IMR-90 (cell line): Measurements from ENCODE around the gene NLE1.

ENCODE experiments used
- NFE2L2 ChIP-seq: fragments of 150-350 bp; IDR thresholded peaks from 2 replicates; pipeline ENCODE4 v1.6.1; 2016; ENCODE audit warnings: low read depth, mild to moderate bottlenecking, low read length
- SMC3 ChIP-seq: fragments of 150-350 bp; IDR thresholded peaks from 2 replicates; pipeline ENCODE4 v1.6.1; 2016; ENCODE audit warnings: low read depth, mild to moderate bottlenecking, antibody characterized with exemption, low read length, moderate library complexity
- TF ChIP-seq, protein P1 (sequence below): conservative IDR thresholded peaks from 2 replicates; pipeline ENCODE4 v1.5.1; 2012; ENCODE audit warnings: mild to moderate bottlenecking, low read depth, low read length, improper control_type of control experiment

GRCh38 chr17:35119370-35120165 is 22.5 kb downstream of the NLE1 start, which contains the start of gene RAD51D:
- TF ChIP-seq, protein P1, sequence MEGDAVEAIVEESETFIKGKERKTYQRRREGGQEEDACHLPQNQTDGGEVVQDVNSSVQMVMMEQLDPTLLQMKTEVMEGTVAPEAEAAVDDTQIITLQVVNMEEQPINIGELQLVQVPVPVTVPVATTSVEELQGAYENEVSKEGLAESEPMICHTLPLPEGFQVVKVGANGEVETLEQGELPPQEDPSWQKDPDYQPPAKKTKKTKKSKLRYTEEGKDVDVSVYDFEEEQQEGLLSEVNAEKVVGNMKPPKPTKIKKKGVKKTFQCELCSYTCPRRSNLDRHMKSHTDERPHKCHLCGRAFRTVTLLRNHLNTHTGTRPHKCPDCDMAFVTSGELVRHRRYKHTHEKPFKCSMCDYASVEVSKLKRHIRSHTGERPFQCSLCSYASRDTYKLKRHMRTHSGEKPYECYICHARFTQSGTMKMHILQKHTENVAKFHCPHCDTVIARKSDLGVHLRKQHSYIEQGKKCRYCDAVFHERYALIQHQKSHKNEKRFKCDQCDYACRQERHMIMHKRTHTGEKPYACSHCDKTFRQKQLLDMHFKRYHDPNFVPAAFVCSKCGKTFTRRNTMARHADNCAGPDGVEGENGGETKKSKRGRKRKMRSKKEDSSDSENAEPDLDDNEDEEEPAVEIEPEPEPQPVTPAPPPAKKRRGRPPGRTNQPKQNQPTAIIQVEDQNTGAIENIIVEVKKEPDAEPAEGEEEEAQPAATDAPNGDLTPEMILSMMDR, result peak; percentile 97
- peak; percentile 94 for TF ChIP-seq SMC3
- no peak for TF ChIP-seq NFE2L2
